ENCODE measurements around the gene NTHL1.
"Not testable (repeated sequence)": the region's sequence is repeated elsewhere in the genome, so short reads cannot be mapped to it uniquely, and the experiment has no call there.

NTHL1 gene

GRCh38 chr16:2027024-2028010 is 20.3 kb downstream of the NTHL1 start:
- DNase-seq, result no peak

GRCh38 chr16:2026461-2027023 is 21.1 kb downstream of the NTHL1 start, which contains the start of gene NHERF2:
Gene NHERF2 (plus strand): TSS chr16:2026902. CDS start chr16:2027006, 104 bp downstream.
- no peak for DNase-seq

- DNase-seq, result no peak
Measured at GRCh38 chr16:2025878-2026460, 21.7 kb downstream of the NTHL1 start.

GRCh38 chr16:2025251-2025650 is 22.4 kb downstream of the NTHL1 start:
- DNase-seq, result no peak

GRCh38 chr16:2024032-2024420 is 23.6 kb downstream of the NTHL1 start:
- no peak for DNase-seq

GRCh38 chr16:2023092-2024031 is 24.3 kb downstream of the NTHL1 start:
- peak; percentile 52 for DNase-seq

- DNase-seq, result no peak
Measured at GRCh38 chr16:2022723-2023091, 24.9 kb downstream of the NTHL1 start.

GRCh38 chr16:2019921-2020831 is 27.5 kb downstream of the NTHL1 start:
- no peak for DNase-seq

GRCh38 chr16:2019518-2019920 is 28.1 kb downstream of the NTHL1 start, which contains the start of gene NPW:
Gene NPW (plus strand): TSS chr16:2019785.
- DNase-seq, result no peak

GRCh38 chr16:2016407-2016922 is 31.2 kb downstream of the NTHL1 start:
- no peak for DNase-seq

GRCh38 chr16:2015947-2016208 is 31.8 kb downstream of the NTHL1 start:
- DNase-seq, result no peak

GRCh38 chr16:2015117-2015946 is 32.3 kb downstream of the NTHL1 start:
- no peak for DNase-seq

- no peak for DNase-seq
Measured at GRCh38 chr16:2013527-2013926, 34.1 kb downstream of the NTHL1 start.

GRCh38 chr16:2011726-2012125 is 35.9 kb downstream of the NTHL1 start:
- not testable (repeated sequence) for DNase-seq

- DNase-seq, result peak; percentile 23
Measured at GRCh38 chr16:2009791-2010510, 37.7 kb downstream of the NTHL1 start, which contains the start of gene ZNF598. Gene ZNF598 (minus strand): TSS chr16:2009821.

- DNase-seq, result no peak
Measured at GRCh38 chr16:2009164-2009711, 38.4 kb downstream of the NTHL1 start.

GRCh38 chr16:2008631-2009163 is 38.9 kb downstream of the NTHL1 start:
- no peak for DNase-seq

GRCh38 chr16:2008009-2008526 is 39.6 kb downstream of the NTHL1 start:
- DNase-seq, result no peak
